Activated CD4-positive, alpha-beta T cell treated with anti-CD3 and anti-CD28 coated beads, Interleukin-2, amount 10 ng/mL, durations not matched to agents 7 days and 5 days (primary cell): ENCODE data around the gene COL19A1. TPM values are rescaled to one million over a fixed set of nuclear protein-coding genes. Genes with fewer than 3 reads are reported as not detected.
"Not testable (repeated sequence)": the region's sequence is repeated elsewhere in the genome, so short reads cannot be mapped to it uniquely, and the experiment has no call there.

Source experiments
- CTCF ChIA-PET: fragments of 350-600 bp; sonication (Branson Sonifier 250); formaldehyde crosslinking; loops from one replicate; lab custom pipeline; 2021; ENCODE audit warnings: antibody characterized with exemption; lab: Charles Lee
- POLR2A ChIA-PET: fragments of 350-600 bp; sonication (Branson Sonifier 250); formaldehyde crosslinking; loops from one replicate; lab custom pipeline; 2021; ENCODE audit warnings: antibody characterized with exemption; lab: Charles Lee
- DNase-seq: peaks from one replicate; pipeline ENCODE4 v3.0.0-alpha.2; 2020
- H3K27ac Mint-ChIP-seq: one replicate; pipeline ENCODE4 v1.8.0; 2021; ENCODE audit warnings: mild to moderate bottlenecking, moderate library complexity, mixed read lengths
- H3K27me3 Mint-ChIP-seq: one replicate; pipeline ENCODE4 v1.8.0; 2021; ENCODE audit warnings: mixed read lengths
- H3K36me3 Mint-ChIP-seq: one replicate; pipeline ENCODE4 v1.8.0; 2021; ENCODE audit warnings: low read depth, mixed read lengths
- H3K4me1 Mint-ChIP-seq: one replicate; pipeline ENCODE4 v1.8.0; 2021; ENCODE audit warnings: mixed read lengths
- H3K4me3 Mint-ChIP-seq: one replicate; pipeline ENCODE4 v1.8.0; 2021; ENCODE audit warnings: mild to moderate bottlenecking, moderate library complexity, mixed read lengths
- H3K9me3 Mint-ChIP-seq: one replicate; pipeline ENCODE4 v1.8.0; 2021; ENCODE audit warnings: mixed read lengths
- total RNA-seq, 2 experiments: library from RNA; stranded (reverse); gene quantifications; one replicate each; pipeline ENCODE4 v1.2.3, GENCODE V29; 2021

The COL19A1 gene
- total RNA-seq, 2 experiments from 2014 or later, result not detected

DNA sequence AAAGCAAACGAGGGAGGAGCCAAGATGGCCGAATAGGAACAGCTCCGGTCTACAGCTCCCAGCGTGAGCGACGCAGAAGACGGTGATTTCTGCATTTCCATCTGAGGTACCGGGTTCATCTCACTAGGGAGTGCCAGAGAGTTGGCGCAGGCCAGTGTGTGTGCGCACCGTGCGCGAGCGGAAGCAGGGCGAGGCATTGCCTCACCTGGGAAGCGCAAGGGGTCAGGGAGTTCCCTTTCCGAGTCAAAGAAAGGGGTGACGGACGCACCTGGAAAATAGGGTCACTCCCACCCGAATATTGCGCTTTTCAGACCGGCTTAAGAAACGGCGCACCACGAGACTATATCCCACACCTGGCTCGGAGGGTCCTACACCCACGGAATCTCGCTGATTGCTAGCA is 144.0 kb downstream of the COL19A1 start:
- CTCF ChIA-PET, POLR2A ChIA-PET, H3K4me3 Mint-ChIP-seq, H3K9me3 Mint-ChIP-seq, H3K36me3 Mint-ChIP-seq, H3K27ac Mint-ChIP-seq, DNase-seq, H3K27me3 Mint-ChIP-seq, H3K4me1 Mint-ChIP-seq: not testable (repeated sequence)

DNA sequence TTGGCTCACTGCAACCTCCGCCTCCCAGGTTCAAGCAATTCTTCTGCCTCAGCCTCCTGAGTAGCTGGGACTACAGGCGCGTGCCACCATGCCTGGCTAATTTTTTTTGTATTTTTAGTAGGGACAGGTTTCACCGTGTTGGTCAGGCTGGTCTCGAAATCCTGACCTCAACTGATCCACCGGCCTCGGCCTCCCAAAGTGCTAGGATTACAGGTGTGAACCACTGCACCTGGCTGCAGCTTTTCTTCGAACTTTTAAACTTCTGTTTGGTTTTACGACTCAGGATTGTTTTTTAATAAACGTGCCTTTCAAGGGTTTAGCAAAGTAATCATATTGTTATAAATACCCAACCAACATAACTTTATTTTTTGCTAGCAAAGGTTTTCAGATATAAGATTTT is 156.8 kb downstream of the COL19A1 start:
- H3K9me3 Mint-ChIP-seq, DNase-seq, H3K4me3 Mint-ChIP-seq, H3K27ac Mint-ChIP-seq, CTCF ChIA-PET, POLR2A ChIA-PET, H3K4me1 Mint-ChIP-seq, H3K36me3 Mint-ChIP-seq, H3K27me3 Mint-ChIP-seq: not testable (repeated sequence)

DNA sequence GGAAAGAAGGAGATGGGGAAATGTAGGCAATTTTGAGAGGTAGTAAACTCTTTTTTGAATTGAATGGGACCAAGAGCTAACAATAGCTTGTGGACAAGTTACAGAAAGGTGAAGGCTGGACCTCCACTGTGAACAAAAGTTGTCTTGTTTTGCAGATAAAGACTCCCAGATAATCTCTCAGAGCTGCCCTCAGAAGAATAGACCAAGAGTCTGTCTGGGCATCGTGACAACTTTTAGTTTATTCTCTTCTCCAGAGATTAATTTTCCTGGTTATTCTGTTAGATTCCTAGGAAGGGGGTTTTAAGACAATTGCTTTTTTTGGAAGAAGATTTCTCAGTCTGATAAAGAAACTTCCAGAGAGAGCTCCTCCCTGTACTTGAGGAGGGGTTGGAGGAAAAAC is 161.9 kb downstream of the COL19A1 start:
- H3K4me1 Mint-ChIP-seq, result no peaks in the 10 kb centered on the region
- ChIA-PET CTCF (interaction anchor here (0.6 kb wide), 1 partner anchor 15 kb away, joined by 3 read pairs; no protein-coding TSS in a partner anchor), POLR2A (no interaction called here)
- no peak overlapping the region for H3K4me3 Mint-ChIP-seq
- H3K9me3 Mint-ChIP-seq, result no peaks in the 10 kb centered on the region
- H3K27me3 Mint-ChIP-seq, result no peaks in the 10 kb centered on the region
- no peak overlapping the region for H3K27ac Mint-ChIP-seq
- no peaks in the 10 kb centered on the region for H3K36me3 Mint-ChIP-seq
- no peak for DNase-seq

DNA sequence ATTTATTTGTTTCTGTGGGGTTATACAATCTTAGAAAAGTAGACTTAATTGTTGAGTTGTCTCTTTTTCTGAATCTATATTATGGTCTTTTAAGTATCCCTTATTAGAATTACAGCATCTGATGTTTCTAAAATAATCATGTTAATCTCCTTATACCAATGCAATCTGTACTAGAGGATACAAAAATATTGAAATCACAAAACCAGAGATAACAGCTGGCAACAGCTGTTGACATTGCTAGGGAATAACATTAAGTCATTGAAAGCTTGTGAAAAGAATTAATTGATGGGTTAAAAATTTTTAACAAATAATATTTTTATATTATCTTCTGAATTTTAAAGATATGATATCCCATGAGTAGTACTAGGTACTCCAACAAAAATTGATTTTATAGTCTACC is 162.6 kb downstream of the COL19A1 start:
- H3K4me3 Mint-ChIP-seq, result no peak overlapping the region
- H3K27ac Mint-ChIP-seq, result no peak overlapping the region
- no peak for DNase-seq
- H3K27me3 Mint-ChIP-seq, result no peaks in the 10 kb centered on the region
- no peaks in the 10 kb centered on the region for H3K4me1 Mint-ChIP-seq
- H3K9me3 Mint-ChIP-seq, result no peaks in the 10 kb centered on the region
- no peaks in the 10 kb centered on the region for H3K36me3 Mint-ChIP-seq
- ChIA-PET POLR2A (no interaction called here), CTCF (no interaction called here)

DNA sequence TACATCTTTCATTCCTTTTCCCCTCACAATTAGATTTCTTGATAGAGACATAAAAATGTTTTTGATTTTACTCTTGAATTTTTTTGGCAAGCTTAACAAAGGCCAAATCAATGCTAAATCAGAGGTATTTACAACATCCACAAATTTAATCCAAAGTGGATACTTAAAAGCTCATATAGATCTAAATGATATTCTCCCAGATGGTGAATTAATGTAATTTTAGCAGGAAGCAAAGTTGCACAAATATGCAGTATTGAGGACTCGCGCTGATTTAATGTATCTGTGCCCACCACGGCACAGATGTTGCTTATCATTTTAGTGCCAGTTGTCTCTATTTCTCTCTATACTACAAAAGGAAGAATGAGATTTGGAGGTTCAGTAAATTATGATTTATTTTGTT is 167.4 kb downstream of the COL19A1 start:
- H3K27me3 Mint-ChIP-seq, result no peaks in the 10 kb centered on the region
- ChIA-PET POLR2A (no interaction called here), CTCF (no interaction called here)
- no peak overlapping the region for H3K27ac Mint-ChIP-seq
- no peaks in the 10 kb centered on the region for H3K4me1 Mint-ChIP-seq
- H3K36me3 Mint-ChIP-seq, result no peaks in the 10 kb centered on the region
- H3K9me3 Mint-ChIP-seq, result no peaks in the 10 kb centered on the region
- H3K4me3 Mint-ChIP-seq, result no peak overlapping the region
- no peak for DNase-seq

DNA sequence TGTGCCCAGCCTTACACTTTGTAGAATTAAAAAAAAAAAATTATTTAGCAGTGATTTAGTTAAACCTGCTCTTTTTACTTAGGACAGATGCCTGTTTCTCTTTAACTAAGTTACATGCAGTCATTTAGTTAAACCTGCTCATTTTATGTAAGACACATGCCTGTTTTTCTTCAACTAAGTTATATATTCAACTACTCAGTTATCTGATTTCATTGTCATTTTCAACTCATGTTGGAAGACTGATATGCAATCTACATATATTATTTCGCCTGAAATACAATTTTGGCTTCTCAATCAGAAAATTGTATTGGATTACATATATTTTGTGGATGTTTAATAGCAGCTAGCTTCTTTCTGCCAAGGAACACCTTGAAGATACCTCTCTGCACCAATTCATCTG is 171.1 kb downstream of the COL19A1 start:
- POLR2A ChIA-PET, result no interaction called here
- no peak for DNase-seq
- Mint-ChIP-seq H3K27ac (no peak overlapping the region), H3K4me3 (no peak overlapping the region), H3K9me3 (no peaks in the 10 kb centered on the region), H3K36me3 (no peaks in the 10 kb centered on the region), H3K27me3 (no peaks in the 10 kb centered on the region), H3K4me1 (no peaks in the 10 kb centered on the region)
- CTCF ChIA-PET, result no interaction called here

DNA sequence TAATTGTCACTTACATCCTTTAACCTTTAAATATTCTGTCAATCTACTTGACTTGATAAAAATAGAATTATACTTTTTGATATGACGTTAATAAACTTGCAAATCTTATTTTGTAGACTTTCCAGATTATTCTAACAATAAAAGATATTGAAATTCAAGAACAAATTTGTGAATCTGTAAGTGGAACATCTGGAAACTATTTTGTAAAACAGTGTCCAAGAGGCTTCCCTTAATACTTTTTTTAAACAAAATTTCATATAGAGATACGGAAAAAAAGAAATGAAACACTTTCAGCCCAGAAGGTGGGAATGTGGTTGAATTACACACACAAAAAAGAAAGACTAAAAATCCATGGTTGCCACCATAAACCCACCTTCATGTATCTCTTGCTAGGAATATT is 174.4 kb downstream of the COL19A1 start:
- Mint-ChIP-seq H3K4me3 (no peak overlapping the region), H3K36me3 (no peaks in the 10 kb centered on the region), H3K27ac (no peak overlapping the region), H3K27me3 (no peaks in the 10 kb centered on the region), H3K9me3 (no peaks in the 10 kb centered on the region), H3K4me1 (no peaks in the 10 kb centered on the region)
- DNase-seq, result no peak
- POLR2A ChIA-PET, result no interaction called here
- CTCF ChIA-PET, result no interaction called here

DNA sequence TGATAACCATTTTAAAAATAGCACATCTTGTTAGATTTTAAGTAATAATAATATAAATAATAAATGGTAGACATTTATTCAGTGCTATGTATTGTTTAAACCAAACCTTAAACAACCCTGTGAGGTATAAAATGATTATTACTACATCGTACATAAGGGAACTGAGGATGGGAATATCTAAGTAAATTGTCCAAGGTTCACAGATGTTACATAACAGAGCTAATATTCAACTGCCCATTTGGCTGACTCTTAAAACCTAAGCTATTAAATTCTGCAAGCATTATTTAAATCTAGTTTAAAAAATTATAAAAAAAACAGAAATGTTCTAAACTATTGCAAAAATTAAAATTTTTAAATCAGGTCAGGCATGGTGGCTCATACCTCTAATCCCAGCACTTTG is 175.1 kb downstream of the COL19A1 start:
- Mint-ChIP-seq H3K9me3 (no peaks in the 10 kb centered on the region), H3K4me3 (no peak overlapping the region), H3K27ac (no peak overlapping the region), H3K27me3 (no peaks in the 10 kb centered on the region), H3K36me3 (no peaks in the 10 kb centered on the region), H3K4me1 (no peaks in the 10 kb centered on the region)
- no peak for DNase-seq
- POLR2A ChIA-PET, result no interaction called here
- CTCF ChIA-PET, result no interaction called here

DNA sequence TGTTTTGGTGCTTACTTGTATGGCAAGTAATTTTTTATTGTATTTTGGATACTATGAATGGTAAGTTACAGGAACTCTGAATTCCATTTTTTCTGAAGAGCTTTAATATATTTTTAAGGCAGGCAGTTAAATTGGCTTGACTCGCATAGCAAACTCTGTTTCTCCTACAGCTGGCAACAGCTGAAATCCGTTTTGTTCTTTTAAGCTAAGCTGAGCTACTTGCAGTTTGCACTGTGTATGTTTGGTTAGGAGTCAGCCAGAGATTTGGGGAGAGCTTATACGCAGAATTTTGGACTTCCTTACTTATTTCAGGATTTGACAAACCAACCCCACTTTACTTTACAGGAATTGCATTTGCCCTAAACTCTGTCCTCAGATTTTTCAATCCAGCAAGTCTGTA is 179.1 kb downstream of the COL19A1 start:
- no peaks in the 10 kb centered on the region for H3K4me1 Mint-ChIP-seq
- no peak for DNase-seq
- POLR2A ChIA-PET, result no interaction called here
- H3K27ac Mint-ChIP-seq, result no peak overlapping the region
- peaks cover 2% of the 10 kb centered on the region for H3K27me3 Mint-ChIP-seq
- no peaks in the 10 kb centered on the region for H3K9me3 Mint-ChIP-seq
- H3K4me3 Mint-ChIP-seq, result no peak overlapping the region
- CTCF ChIA-PET, result no interaction called here
- no peaks in the 10 kb centered on the region for H3K36me3 Mint-ChIP-seq

DNA sequence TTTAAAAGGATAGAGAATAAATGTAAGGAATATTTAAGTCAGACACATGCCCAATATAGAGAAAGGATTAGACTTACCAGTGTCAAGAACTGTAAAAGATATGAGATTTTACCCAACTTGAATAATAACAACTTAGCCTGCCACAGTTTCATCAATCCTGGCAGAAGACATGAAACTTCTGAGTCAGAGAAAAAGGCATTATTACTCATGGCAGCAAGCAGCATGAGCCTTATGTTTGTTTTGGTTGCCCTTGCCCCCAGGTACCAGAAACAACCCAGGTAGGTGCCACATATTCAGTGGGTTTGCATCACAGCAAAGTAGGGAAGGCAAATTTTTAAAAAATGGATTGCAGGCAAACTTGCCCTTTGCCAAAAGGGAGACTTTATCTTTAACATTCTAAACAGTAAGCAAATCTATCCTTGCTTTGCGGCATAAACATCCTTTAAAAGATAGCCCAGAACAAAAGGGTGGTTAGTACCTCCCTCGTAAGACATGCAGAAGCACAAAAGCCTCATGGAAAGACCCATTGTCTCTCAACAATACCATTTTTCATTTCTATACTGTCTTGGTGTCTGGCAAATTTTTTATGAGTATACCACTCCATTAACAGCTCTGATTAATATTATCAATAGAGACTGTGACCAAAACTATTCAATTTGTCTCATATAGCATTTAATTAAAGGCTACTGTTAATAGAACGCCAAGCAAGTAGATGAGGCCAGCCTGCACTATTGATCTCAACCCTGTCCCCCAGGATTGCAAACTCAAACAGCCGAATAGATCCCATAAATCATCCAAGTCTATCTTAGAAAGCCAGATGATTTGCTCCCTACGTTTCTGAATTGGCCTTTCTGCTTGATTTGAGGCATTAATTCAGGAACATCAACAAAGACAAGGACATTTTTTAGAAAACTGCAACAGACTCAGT is 185.1 kb downstream of the COL19A1 start:
- no peaks in the 10 kb centered on the region for H3K4me1 Mint-ChIP-seq
- no peaks in the 10 kb centered on the region for H3K36me3 Mint-ChIP-seq
- no peak overlapping the region for H3K27ac Mint-ChIP-seq
- ChIA-PET CTCF (no interaction called here), POLR2A (no interaction called here)
- no peak overlapping the region for H3K4me3 Mint-ChIP-seq
- H3K9me3 Mint-ChIP-seq, result no peaks in the 10 kb centered on the region
- peaks cover 2% of the 10 kb centered on the region for H3K27me3 Mint-ChIP-seq
- DNase-seq, result no peak

DNA sequence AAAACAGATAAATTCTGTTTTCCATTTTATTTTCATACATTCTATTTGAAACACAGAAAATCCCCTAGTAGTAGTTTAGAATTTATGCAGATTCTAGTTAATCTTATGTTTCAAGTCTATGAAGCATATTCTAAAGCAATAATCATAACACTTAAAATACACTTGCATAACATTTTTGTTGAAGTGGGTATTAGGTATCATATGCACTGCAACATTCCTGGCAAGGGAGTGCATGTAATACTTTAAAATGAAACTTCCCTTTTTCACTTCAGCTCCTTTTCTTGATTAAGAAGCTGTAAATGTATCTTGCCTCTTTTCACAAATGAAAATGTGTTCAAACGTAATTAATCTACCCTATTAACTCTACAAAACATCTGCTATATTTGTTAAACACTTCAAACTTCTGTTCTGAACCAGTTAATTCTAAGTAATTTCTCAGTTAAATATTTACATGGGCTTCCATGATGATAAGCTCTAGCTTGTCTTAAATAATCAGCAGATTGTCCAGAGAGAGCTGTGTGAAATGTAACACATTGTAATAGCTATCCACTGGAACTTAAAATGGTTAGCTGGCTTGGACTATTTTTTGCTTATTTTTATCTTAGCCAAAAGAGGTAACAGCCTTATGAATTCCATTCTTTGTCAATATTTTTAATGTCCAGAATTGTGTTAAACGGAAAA is 192.8 kb downstream of the COL19A1 start:
- ChIA-PET CTCF (no interaction called here), POLR2A (no interaction called here)
- no peaks in the 10 kb centered on the region for H3K36me3 Mint-ChIP-seq
- H3K27me3 Mint-ChIP-seq, result no peaks in the 10 kb centered on the region
- H3K4me1 Mint-ChIP-seq, result no peaks in the 10 kb centered on the region
- no peak overlapping the region for H3K27ac Mint-ChIP-seq
- no peak overlapping the region for H3K4me3 Mint-ChIP-seq
- no peaks in the 10 kb centered on the region for H3K9me3 Mint-ChIP-seq
- no peak for DNase-seq

DNA sequence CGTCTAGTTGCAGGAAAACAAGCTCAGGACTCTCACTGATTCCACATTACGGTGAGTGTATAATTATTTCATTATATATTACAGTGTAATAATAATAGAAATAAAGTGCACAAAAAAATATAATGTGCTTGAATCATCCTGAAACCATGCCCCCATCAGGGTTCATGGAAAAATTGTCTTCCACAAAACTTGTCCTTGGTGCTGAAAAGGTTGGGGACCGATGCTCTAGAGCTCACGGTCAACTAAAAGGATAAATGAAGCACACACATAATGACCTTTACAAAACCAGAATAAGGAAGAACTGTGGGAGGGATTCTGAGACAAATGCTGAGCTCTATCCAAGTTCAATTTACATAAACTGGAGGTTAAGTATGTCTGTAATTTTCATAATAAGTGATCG is 194.3 kb downstream of the COL19A1 start:
- no peaks in the 10 kb centered on the region for H3K4me1 Mint-ChIP-seq
- H3K9me3 Mint-ChIP-seq, result no peaks in the 10 kb centered on the region
- POLR2A ChIA-PET, result no interaction called here
- H3K27me3 Mint-ChIP-seq, result no peaks in the 10 kb centered on the region
- no peak for DNase-seq
- no peak overlapping the region for H3K27ac Mint-ChIP-seq
- CTCF ChIA-PET, result no interaction called here
- H3K36me3 Mint-ChIP-seq, result no peaks in the 10 kb centered on the region
- H3K4me3 Mint-ChIP-seq, result no peak overlapping the region

DNA sequence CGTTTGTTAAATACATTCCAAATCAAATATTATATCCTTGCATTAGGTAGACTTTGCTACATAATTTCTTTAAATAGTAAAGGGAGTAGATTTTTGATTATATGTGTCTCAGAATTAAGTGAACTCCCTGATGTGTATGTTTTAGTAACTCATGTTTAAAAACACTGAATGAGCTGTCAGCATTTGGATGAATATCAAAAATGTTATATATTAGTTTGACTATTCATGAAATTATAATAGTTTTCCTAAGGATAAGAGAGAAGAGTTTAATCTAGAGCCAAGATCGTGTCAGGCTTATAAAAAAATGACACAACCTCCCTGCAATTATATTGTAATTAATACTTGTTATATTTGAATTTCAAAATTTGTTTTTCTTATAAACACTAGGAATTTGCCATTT is 195.2 kb downstream of the COL19A1 start:
- no peak overlapping the region for H3K4me3 Mint-ChIP-seq
- CTCF ChIA-PET, result no interaction called here

More for the DNA sequence above, 195.2 kb downstream of the COL19A1 start:
- Mint-ChIP-seq H3K4me1 (no peaks in the 10 kb centered on the region), H3K27ac (no peak overlapping the region), H3K36me3 (no peaks in the 10 kb centered on the region), H3K9me3 (no peaks in the 10 kb centered on the region), H3K27me3 (no peaks in the 10 kb centered on the region)
- no peak for DNase-seq
- POLR2A ChIA-PET, result no interaction called here
